H9 (cell line): ENCODE data around the gene TBXA2R. TPM values are rescaled to one million over a fixed set of nuclear protein-coding genes. Genes with fewer than 3 reads are reported as not detected.

Experiments
- DNase-seq: peaks from one replicate; pipeline ENCODE4 v3.0.0-alpha.2; 2017
- H2AFZ ChIP-seq: one replicate; pipeline ENCODE4 v1.6.1; 2013; ENCODE audit warnings: mild to moderate bottlenecking, low read length, control low read depth, moderate library complexity
- H2AK5ac ChIP-seq: 2 replicates; pipeline ENCODE4 v1.6.1; 2013; ENCODE audit warnings: low read length, control low read depth, mixed read lengths; ENCODE audit not compliant: insufficient read length
- H2BK120ac ChIP-seq: one replicate; pipeline ENCODE4 v1.6.1; 2013; ENCODE audit warnings: low read depth, mild to moderate bottlenecking, low read length, control low read depth, inconsistent platforms; ENCODE audit not compliant: poor library complexity, severe bottlenecking
- H2BK12ac ChIP-seq: 2 replicates; pipeline ENCODE4 v1.6.1; 2013; ENCODE audit warnings: low read length, control low read depth, mixed read lengths, low read depth; ENCODE audit not compliant: insufficient read length
- H2BK15ac ChIP-seq: 2 replicates; pipeline ENCODE4 v1.6.1; 2013; ENCODE audit warnings: low read depth, low read length, control low read depth
- H2BK20ac ChIP-seq: one replicate; pipeline ENCODE4 v1.6.1; 2013; ENCODE audit warnings: low read depth, mild to moderate bottlenecking, low read length, control low read depth, inconsistent platforms; ENCODE audit not compliant: poor library complexity, severe bottlenecking
- H2BK5ac ChIP-seq: 2 replicates; pipeline ENCODE4 v1.6.1; 2013; ENCODE audit warnings: low read length, control low read depth, mixed read lengths; ENCODE audit not compliant: insufficient read length
- H3K14ac ChIP-seq: 2 replicates; pipeline ENCODE4 v1.6.1; 2013; ENCODE audit warnings: low read length, control low read depth; ENCODE audit not compliant: insufficient read depth
- H3K18ac ChIP-seq: 2 replicates; pipeline ENCODE4 v1.6.1; 2013; ENCODE audit warnings: low read depth, mild to moderate bottlenecking, mixed read lengths, low read length, control low read depth; ENCODE audit not compliant: insufficient read length
- H3K23ac ChIP-seq: 2 replicates; pipeline ENCODE4 v1.6.1; 2013; ENCODE audit warnings: low read length, control low read depth, mixed read lengths, low read depth; ENCODE audit not compliant: insufficient read length
- H3K23me2 ChIP-seq: 2 replicates; pipeline ENCODE4 v1.6.1; 2013; ENCODE audit warnings: low read depth, mild to moderate bottlenecking, mixed read lengths, low read length, control low read depth; ENCODE audit not compliant: insufficient read length, poor library complexity, severe bottlenecking
- H3K27ac ChIP-seq: 2 replicates; pipeline ENCODE4 v1.5.1; 2013; ENCODE audit warnings: low read length, control low read depth, mixed read lengths, low read depth; ENCODE audit not compliant: insufficient read length
- H3K27me3 ChIP-seq: 2 replicates; pipeline ENCODE4 v1.6.1; 2013; ENCODE audit warnings: low read length, control low read depth, inconsistent platforms; ENCODE audit not compliant: insufficient read depth
- H3K4ac ChIP-seq: 2 replicates; pipeline ENCODE4 v1.6.1; 2013; ENCODE audit warnings: low read depth, mild to moderate bottlenecking, control low read depth, inconsistent platforms, low read length, moderate library complexity
- H3K4me1 ChIP-seq: 2 replicates; pipeline ENCODE4 v1.6.1; 2013; ENCODE audit warnings: low read length, control low read depth, inconsistent platforms; ENCODE audit not compliant: insufficient read depth
- H3K4me2 ChIP-seq: 2 replicates; pipeline ENCODE4 v1.6.1; 2013; ENCODE audit warnings: low read length, control low read depth, mixed read lengths; ENCODE audit not compliant: insufficient read length, insufficient read depth
- H3K56ac ChIP-seq: 2 replicates; pipeline ENCODE4 v1.6.1; 2013; ENCODE audit warnings: low read depth, mild to moderate bottlenecking, mixed read lengths, low read length, control low read depth; ENCODE audit not compliant: insufficient read length
- H3K79me1 ChIP-seq: 2 replicates; pipeline ENCODE4 v1.6.1; 2013; ENCODE audit warnings: low read depth, mild to moderate bottlenecking, moderate library complexity, low read length, control low read depth, inconsistent platforms; ENCODE audit not compliant: insufficient read depth, poor library complexity, severe bottlenecking
- H3K79me2 ChIP-seq: 2 replicates; pipeline ENCODE4 v1.6.1; 2013; ENCODE audit warnings: low read length, control low read depth, inconsistent platforms; ENCODE audit not compliant: insufficient read depth
- H3K9ac ChIP-seq: 2 replicates; pipeline ENCODE4 v1.6.1; 2013; ENCODE audit warnings: low read length, control low read depth, mixed read lengths; ENCODE audit not compliant: insufficient read length; ENCODE audit errors: extremely low read depth
- H3K9me3 ChIP-seq: one replicate; pipeline ENCODE4 v1.6.1; 2013; ENCODE audit warnings: low read depth, low read length, inconsistent platforms; ENCODE audit not compliant: control insufficient read depth
- H3T11ph ChIP-seq: one replicate; pipeline ENCODE4 v1.6.1; 2013; ENCODE audit warnings: mild to moderate bottlenecking, low read length, control low read depth, inconsistent platforms
- H4K20me1 ChIP-seq: one replicate; pipeline ENCODE4 v1.6.1; 2013; ENCODE audit not compliant: control insufficient read depth, insufficient read length, insufficient read depth
- H4K5ac ChIP-seq: 2 replicates; pipeline ENCODE4 v1.6.1; 2013; ENCODE audit warnings: low read depth, mild to moderate bottlenecking, mixed read lengths, low read length, control low read depth; ENCODE audit not compliant: insufficient read length
- H4K8ac ChIP-seq: replicated peaks from 2 replicates; pipeline ENCODE4 v1.6.1; 2013; ENCODE audit warnings: low read length, control low read depth, mixed read lengths, low read depth; ENCODE audit not compliant: insufficient read length
- H4K91ac ChIP-seq: 2 replicates; pipeline ENCODE4 v1.6.1; 2013; ENCODE audit warnings: low read depth, mild to moderate bottlenecking, moderate library complexity, mixed read lengths, low read length, control low read depth; ENCODE audit not compliant: insufficient read length
- H3K27ac Mint-ChIP-seq, 3 experiments: 2 replicates in 2 of 3; 3 replicates in 1 of 3; pipeline ENCODE4 v1.8.0; 2020 to 2021; ENCODE audit warnings: mixed read lengths in 3 of 3, mild to moderate bottlenecking in 1 of 3, moderate library complexity in 1 of 3
- H3K27me3 Mint-ChIP-seq: 2 replicates; pipeline ENCODE4 v1.8.0; 2021; ENCODE audit warnings: low read depth, mild to moderate bottlenecking, moderate library complexity, mixed read lengths
- H3K36me3 Mint-ChIP-seq, 3 experiments: 2 replicates in 2 of 3; 3 replicates in 1 of 3; pipeline ENCODE4 v1.8.0; 2020 to 2021; ENCODE audit warnings: low read depth in 3 of 3, mixed read lengths in 3 of 3; ENCODE audit not compliant: insufficient read depth in 1 of 3
- H3K4me1 Mint-ChIP-seq, 2 experiments: 2 replicates each; pipeline ENCODE4 v1.8.0; 2020; ENCODE audit warnings: mixed read lengths in 2 of 2
- H3K4me3 Mint-ChIP-seq, 2 experiments: 2 replicates in 1 of 2; 3 replicates in 1 of 2; pipeline ENCODE4 v1.8.0; 2020 to 2021; ENCODE audit warnings: mild to moderate bottlenecking in 2 of 2, mixed read lengths in 2 of 2, moderate library complexity in 1 of 2
- H3K9me3 Mint-ChIP-seq, 2 experiments: 2 replicates in 1 of 2; 3 replicates in 1 of 2; pipeline ENCODE4 v1.8.0; 2020; ENCODE audit warnings: mild to moderate bottlenecking in 2 of 2, mixed read lengths in 2 of 2, moderate library complexity in 1 of 2
- CTCF ChIP-seq: fragments of 200-600 bp; sonication (generic); conservative IDR thresholded peaks from 3 replicates; pipeline ENCODE4 v1.8.0; 2021; ENCODE audit warnings: antibody characterized with exemption, mild to moderate bottlenecking
- WGBS: extraction: QIAGEN DNeasy Blood & Tissue Kit; methylation state at CpG from one replicate; pipeline ENCODE4 v1.1.7; 2013; ENCODE audit warnings: missing lambda C conversion rate, low lambda C conversion rate, mixed read lengths; ENCODE audit not compliant: insufficient read length; ENCODE audit errors: extremely low coverage; 5-methylcytosine and 5-hydroxymethylcytosine counted together
- total RNA-seq: library from RNA; stranded (reverse); gene quantifications from 2 replicates; pipeline ENCODE4 v1.2.1, GENCODE V29; 2021

The TBXA2R gene
- total RNA-seq, 1 experiment from 2014 or later, result 0.63 TPM

- no peak overlapping the region for H2AFZ ChIP-seq
- DNase-seq, result no peak
- H2BK120ac ChIP-seq, result no peak overlapping the region
- H3K27ac Mint-ChIP-seq, result no peak overlapping the region
- H3K23ac ChIP-seq, result no peak overlapping the region
- peaks cover 9% of the 10 kb centered on the region in 2 experiments for H3K4me1 Mint-ChIP-seq
- no peaks in the 10 kb centered on the region for H3K9me3 Mint-ChIP-seq
- H4K8ac ChIP-seq, result no peak overlapping the region
- H2BK5ac ChIP-seq, result no peak overlapping the region
- H3K23me2 ChIP-seq, result no peaks in the 10 kb centered on the region
- no peak overlapping the region for H3K56ac ChIP-seq
- no peak overlapping the region for H2BK15ac ChIP-seq
- no peaks in the 10 kb centered on the region for H3K27me3 ChIP-seq
- H3K4me1 ChIP-seq, result no peaks in the 10 kb centered on the region; the same call in 1 of the 2 replicates
- H3K79me2 ChIP-seq, result no peaks in the 10 kb centered on the region
- no peaks in the 10 kb centered on the region for H3K9me3 ChIP-seq
- H3K4me2 ChIP-seq, result no peak overlapping the region
- H3K79me1 ChIP-seq, result no peaks in the 10 kb centered on the region
- no peak overlapping the region for H3K4ac ChIP-seq
- H3K18ac ChIP-seq, result no peak overlapping the region
- H3K27me3 Mint-ChIP-seq, result no peaks in the 10 kb centered on the region; the same call in 1 of the 2 replicates
- H3K27ac ChIP-seq, result no peak overlapping the region
- H4K20me1 ChIP-seq, result no peaks in the 10 kb centered on the region
- no peak overlapping the region for H2AK5ac ChIP-seq
- no peak overlapping the region for H4K91ac ChIP-seq
- no peak overlapping the region for H2BK12ac ChIP-seq
- no peak overlapping the region for H2BK20ac ChIP-seq
- H3T11ph ChIP-seq, result no peak overlapping the region
- H3K14ac ChIP-seq, result no peak overlapping the region
- no peak overlapping the region for H4K5ac ChIP-seq
- H3K4me3 Mint-ChIP-seq, result no peak overlapping the region
- peaks cover 7 to 12% (median 11%) of the 10 kb centered on the region in 3 experiments; a peak in 6 of 7 replicates for H3K36me3 Mint-ChIP-seq
- TF ChIP-seq CTCF, result no peak
- H3K9ac ChIP-seq, result no peak overlapping the region
- WGBS, result no CpG with 5 or more reads among the region's 33 CpGs
Observed at GRCh38 chr19:3612330-3612729, 5.7 kb upstream of the TBXA2R start.
